ENCODE results near the gene B3GALT6.

B3GALT6 gene

GRCh38 chr1:1200876-1201810 is 30.9 kb upstream of the B3GALT6 start:
- in situ Hi-C loops (cut with HindIII; ENCODE audit: low sequenced_read_pairs): no loop called here

- in situ Hi-C loops (cut with HindIII; ENCODE audit: low sequenced_read_pairs): no loop called here
Measured at GRCh38 chr1:1202831-1203560, 29.0 kb upstream of the B3GALT6 start.

- in situ Hi-C loops (cut with HindIII; ENCODE audit: low sequenced_read_pairs): no loop called here
Measured at GRCh38 chr1:1203561-1204424, 28.2 kb upstream of the B3GALT6 start.

GRCh38 chr1:1204425-1204920 is 27.6 kb upstream of the B3GALT6 start:
- in situ Hi-C loops (cut with HindIII; ENCODE audit: low sequenced_read_pairs): no loop called here

- in situ Hi-C loops (cut with HindIII; ENCODE audit: low sequenced_read_pairs): no loop called here
Measured at GRCh38 chr1:1204998-1205768, 26.9 kb upstream of the B3GALT6 start.

GRCh38 chr1:1205769-1206375 is 26.2 kb upstream of the B3GALT6 start:
- in situ Hi-C loops (cut with HindIII; ENCODE audit: low sequenced_read_pairs): no loop called here

GRCh38 chr1:1206376-1206965 is 25.6 kb upstream of the B3GALT6 start, which contains the start of gene TNFRSF18:
TNFRSF18 (minus strand) TSS chr1:1206592; CDS start chr1:1206571, 21 bp downstream.
- in situ Hi-C loops (cut with HindIII; ENCODE audit: low sequenced_read_pairs): no loop called here

- in situ Hi-C loops (cut with HindIII; ENCODE audit: low sequenced_read_pairs): no loop called here
Measured at GRCh38 chr1:1206966-1207531, 25.0 kb upstream of the B3GALT6 start.

GRCh38 chr1:1207571-1207892 is 24.5 kb upstream of the B3GALT6 start:
- in situ Hi-C loops (cut with HindIII; ENCODE audit: low sequenced_read_pairs): no loop called here

GRCh38 chr1:1208713-1209433 is 23.2 kb upstream of the B3GALT6 start:
- in situ Hi-C loops (cut with HindIII; ENCODE audit: low sequenced_read_pairs): no loop called here

- in situ Hi-C loops (cut with HindIII; ENCODE audit: low sequenced_read_pairs): no loop called here
Measured at GRCh38 chr1:1210726-1211540, 21.1 kb upstream of the B3GALT6 start.

GRCh38 chr1:1211541-1212441 is 20.2 kb upstream of the B3GALT6 start:
- in situ Hi-C loops (cut with HindIII; ENCODE audit: low sequenced_read_pairs): no loop called here

GRCh38 chr1:1212780-1213344 is 19.2 kb upstream of the B3GALT6 start:
- in situ Hi-C loops (cut with HindIII; ENCODE audit: low sequenced_read_pairs): no loop called here

- in situ Hi-C loops (cut with HindIII; ENCODE audit: low sequenced_read_pairs): no loop called here
Measured at GRCh38 chr1:1213345-1214265, 18.4 kb upstream of the B3GALT6 start, which contains the start of gene TNFRSF4. TNFRSF4 (minus strand) TSS chr1:1214153; CDS start chr1:1214127, 26 bp downstream.

GRCh38 chr1:1215080-1215676 is 16.9 kb upstream of the B3GALT6 start:
- in situ Hi-C loops (cut with HindIII; ENCODE audit: low sequenced_read_pairs): no loop called here

Data from endothelial cell of hepatic sinusoid (primary cell).